Activated CD8-positive, alpha-beta T cell treated with anti-CD3 and anti-CD28 coated beads for 36 hours (primary cell): ENCODE data around the gene GTF2E1. TPM values are rescaled to one million over a fixed set of nuclear protein-coding genes. Genes with fewer than 3 reads are reported as not detected.
"Not testable (repeated sequence)": the region's sequence is repeated elsewhere in the genome, so short reads cannot be mapped to it uniquely, and the experiment has no call there.

Experiments
- ATAC-seq: fragments of 200-7000 bp; cut with Tn5 transposase; one replicate; pipeline ENCODE4 v1.10.0; 2021; ENCODE audit warnings: mild to moderate bottlenecking, moderate library complexity
- CTCF ChIA-PET: fragments of 350-600 bp; sonication (Branson Sonifier 250); formaldehyde crosslinking; loops from one replicate; lab custom pipeline; 2021; ENCODE audit warnings: antibody characterized with exemption; lab: Charles Lee
- POLR2A ChIA-PET: fragments of 350-600 bp; sonication (Branson Sonifier 250); formaldehyde crosslinking; loops from one replicate; lab custom pipeline; 2021; ENCODE audit warnings: antibody characterized with exemption; lab: Charles Lee
- DNase-seq: peaks from one replicate; pipeline ENCODE4 v3.0.0-alpha.2; 2020
- H3K27ac Mint-ChIP-seq: one replicate; pipeline ENCODE4 v1.8.0; 2021; ENCODE audit warnings: mild to moderate bottlenecking, mixed read lengths
- H3K27me3 Mint-ChIP-seq: one replicate; pipeline ENCODE4 v1.8.0; 2021; ENCODE audit warnings: mixed read lengths
- H3K36me3 Mint-ChIP-seq: one replicate; pipeline ENCODE4 v1.8.0; 2021; ENCODE audit warnings: low read depth, mixed read lengths
- H3K4me1 Mint-ChIP-seq: one replicate; pipeline ENCODE4 v1.8.0; 2021; ENCODE audit warnings: low read depth, mixed read lengths
- H3K4me3 Mint-ChIP-seq: one replicate; pipeline ENCODE4 v1.8.0; 2021; ENCODE audit warnings: mild to moderate bottlenecking, moderate library complexity, mixed read lengths
- H3K9me3 Mint-ChIP-seq: one replicate; pipeline ENCODE4 v1.8.0; 2021; ENCODE audit warnings: mixed read lengths
- CTCF ChIP-seq: fragments of 200-600 bp; IDR thresholded peaks from one replicate; pipeline ENCODE4 v1.8.0; 2022; ENCODE audit warnings: antibody characterized with exemption, mild to moderate bottlenecking
- intact Hi-C: fragments of 100-400 bp; cut with micrococcal nuclease; formaldehyde crosslinking; loops from one replicate; pipeline ENCODE4 v1.10.0; 2022
- total RNA-seq, 2 experiments: library from RNA; stranded (reverse); gene quantifications; one replicate each; pipeline ENCODE4 v1.2.3, GENCODE V29; 2021

GTF2E1 gene
- total RNA-seq, 2 experiments from 2014 or later = 25.2 to 25.9 TPM

GRCh38 chr3:120752865-120753264 lies 10.3 kb downstream of the GTF2E1 start:
- H3K36me3 Mint-ChIP-seq = peaks cover 48% of the 10 kb centered on the region
- CTCF ChIA-PET = interaction anchor here (1.1 kb wide), 1 partner anchor 12 kb away, joined by 4 read pairs; no protein-coding TSS in a partner anchor
- TF ChIP-seq CTCF = no peak

GRCh38 chr3:120753810-120754209 lies 11.3 kb downstream of the GTF2E1 start:
- DNase-seq = no peak
- no peak for TF ChIP-seq CTCF
- no peak for ATAC-seq
- H3K4me1 Mint-ChIP-seq = peaks cover 32% of the 10 kb centered on the region
- H3K27ac Mint-ChIP-seq = no peak overlapping the region
- POLR2A ChIA-PET = no interaction called here
- H3K4me3 Mint-ChIP-seq = no peak overlapping the region
- intact Hi-C loops = no loop called here
- H3K36me3 Mint-ChIP-seq = peaks cover 54% of the 10 kb centered on the region
- CTCF ChIA-PET = interaction anchor here (1.1 to 1.3 kb wide), 3 partner anchors 13 to 195 kb away, joined by 4 to 9 read pairs (median 5); no protein-coding TSS in a partner anchor
- H3K27me3 Mint-ChIP-seq = no peaks in the 10 kb centered on the region
- H3K9me3 Mint-ChIP-seq = peaks cover 4% of the 10 kb centered on the region

More at GRCh38 chr3:120752865-120753264, 10.3 kb downstream of the GTF2E1 start:
- Mint-ChIP-seq H3K9me3 (peaks cover 4% of the 10 kb centered on the region), H3K4me3 (no peak overlapping the region), H3K27ac (no peak overlapping the region), H3K27me3 (no peaks in the 10 kb centered on the region), H3K4me1 (peaks cover 28% of the 10 kb centered on the region)
- DNase-seq (no peak), ATAC-seq (no peak)
- intact Hi-C loops = no loop called here
- POLR2A ChIA-PET = interaction anchor here (0.6 kb wide), 1 partner anchor 425 kb away, joined by 3 read pairs; no protein-coding TSS in a partner anchor

GRCh38 chr3:120756061-120756460 lies 13.5 kb downstream of the GTF2E1 start:
- H3K4me3 Mint-ChIP-seq = no peak overlapping the region
- TF ChIP-seq CTCF = no peak
- peaks cover 48% of the 10 kb centered on the region for H3K4me1 Mint-ChIP-seq
- DNase-seq (no peak), ATAC-seq (no peak)
- ChIA-PET CTCF (no interaction called here), POLR2A (no interaction called here)
- H3K9me3 Mint-ChIP-seq = peaks cover 4% of the 10 kb centered on the region
- no peaks in the 10 kb centered on the region for H3K27me3 Mint-ChIP-seq
- intact Hi-C loops = no loop called here
- peaks cover 61% of the 10 kb centered on the region for H3K36me3 Mint-ChIP-seq
- no peak overlapping the region for H3K27ac Mint-ChIP-seq

- peaks cover 44% of the 10 kb centered on the region for H3K36me3 Mint-ChIP-seq
- H3K27me3 Mint-ChIP-seq, ATAC-seq, H3K4me3 Mint-ChIP-seq, CTCF ChIA-PET, H3K27ac Mint-ChIP-seq, POLR2A ChIA-PET, DNase-seq, intact Hi-C loops, H3K9me3 Mint-ChIP-seq: not testable (repeated sequence)
- peaks cover 53% of the 10 kb centered on the region for H3K4me1 Mint-ChIP-seq
Observed at GRCh38 chr3:120758551-120758950, 16.0 kb downstream of the GTF2E1 start.

- H3K9me3 Mint-ChIP-seq = no peaks in the 10 kb centered on the region
- no peak overlapping the region for H3K27ac Mint-ChIP-seq
- POLR2A ChIA-PET = no interaction called here
- H3K27me3 Mint-ChIP-seq = no peaks in the 10 kb centered on the region
- H3K4me1 Mint-ChIP-seq = peaks cover 66% of the 10 kb centered on the region
- intact Hi-C loops = no loop called here
- peaks cover 20% of the 10 kb centered on the region for H3K36me3 Mint-ChIP-seq
- ATAC-seq (no peak), DNase-seq (no peak)
- H3K4me3 Mint-ChIP-seq = no peak overlapping the region
- CTCF ChIA-PET = interaction anchor here (0.8 to 1.0 kb wide), 2 partner anchors 33 to 203 kb away, joined by 3 to 4 read pairs; no protein-coding TSS in a partner anchor
- no peak for TF ChIP-seq CTCF
Observed at GRCh38 chr3:120762615-120763014, 20.1 kb downstream of the GTF2E1 start.
